ELR (cell line): ENCODE measurements around the gene DOCK4.
"Not testable (repeated sequence)": the region's sequence is repeated elsewhere in the genome, so short reads cannot be mapped to it uniquely, and the experiment has no call there.

Experiments
- DNase-seq: peaks from one replicate; pipeline ENCODE4 v3.0.0-alpha.2; 2015; ENCODE audit warnings: low read depth

The DOCK4 gene

DNA sequence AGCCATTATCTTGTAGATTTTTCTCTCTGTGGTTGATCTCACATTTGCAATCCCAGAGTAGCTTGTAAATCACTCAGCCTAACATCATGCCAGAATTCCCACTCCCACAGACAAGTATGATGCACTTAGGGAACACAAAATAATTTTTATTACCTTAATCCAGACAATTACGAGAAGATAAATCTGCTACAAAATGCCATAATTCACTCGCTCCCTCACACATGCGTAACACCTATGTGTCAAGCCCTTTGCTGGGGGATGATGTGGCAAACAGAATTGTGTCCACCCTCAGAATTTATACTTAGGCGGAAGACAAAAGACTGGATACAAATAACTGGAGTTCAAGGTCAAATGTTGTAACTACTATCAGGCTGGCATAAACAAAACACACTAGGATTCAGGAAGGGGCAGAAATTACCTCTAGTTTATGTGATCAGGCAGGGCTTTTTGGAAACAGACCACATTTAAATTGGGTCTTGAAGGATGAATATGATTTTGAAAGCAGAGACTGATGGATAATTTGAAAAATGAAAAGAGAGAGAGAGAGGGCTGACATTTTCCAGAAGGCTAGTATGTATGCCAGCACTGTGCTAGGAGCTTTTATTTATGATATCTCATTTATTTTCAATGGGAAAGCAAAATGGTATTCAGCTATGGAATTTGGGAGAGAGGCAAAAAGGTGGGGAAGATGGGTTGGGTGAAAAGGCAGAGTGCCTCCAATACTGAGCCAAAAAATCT is 69.8 kb downstream of the DOCK4 start:
- no peak for DNase-seq

GRCh38 chr7:112135815-112136214 is 70.4 kb downstream of the DOCK4 start:
- no peak for DNase-seq

DNA sequence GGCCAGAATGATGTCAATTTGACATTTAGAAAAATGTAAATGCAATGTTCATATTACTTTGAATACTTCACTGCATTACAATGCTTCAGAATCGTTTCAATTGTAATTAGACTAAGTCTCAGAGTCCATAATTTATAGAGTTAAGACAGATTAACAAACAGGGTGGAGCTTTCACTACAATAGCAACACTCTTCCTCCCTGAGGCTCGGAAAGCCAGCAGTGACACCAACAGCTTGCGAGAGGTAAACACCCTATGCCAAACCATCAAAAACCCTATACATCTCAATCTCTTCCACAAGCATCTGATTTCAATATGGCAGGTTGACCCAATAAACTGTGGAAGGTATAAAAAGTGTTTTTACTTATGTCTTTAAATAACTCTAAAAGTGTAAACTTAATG is 72.2 kb downstream of the DOCK4 start:
- no peak for DNase-seq

DNA sequence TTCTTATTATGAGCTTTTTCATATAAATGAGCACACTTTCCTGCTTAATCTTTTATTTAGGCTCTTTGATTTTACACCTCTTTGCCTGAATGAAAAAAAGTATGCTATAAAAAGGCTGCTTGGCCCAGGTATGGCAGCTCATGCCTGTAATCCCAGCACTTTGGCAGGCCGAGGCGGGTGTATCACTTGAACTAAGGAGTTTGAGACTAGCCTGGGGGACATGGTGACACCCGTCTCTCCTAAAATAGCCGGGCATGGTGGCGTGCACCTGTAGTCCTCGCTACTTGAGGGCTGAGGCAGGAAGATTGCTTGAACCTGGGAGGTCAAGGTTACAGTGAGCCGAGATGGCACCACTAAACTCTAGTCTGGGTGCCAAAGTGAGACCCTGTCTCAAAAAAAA is 72.9 kb downstream of the DOCK4 start:
- no peak for DNase-seq

GRCh38 chr7:112132051-112132694 is 74.0 kb downstream of the DOCK4 start:
- no peak for DNase-seq

GRCh38 chr7:112130729-112131410 is 75.3 kb downstream of the DOCK4 start:
- DNase-seq: no peak

- DNase-seq: no peak
These were observed 76.4 kb downstream of the DOCK4 start for GRCh38 chr7:112129655-112130323.

GRCh38 chr7:112128461-112129425 is 77.5 kb downstream of the DOCK4 start:
- not testable (repeated sequence) for DNase-seq

DNA sequence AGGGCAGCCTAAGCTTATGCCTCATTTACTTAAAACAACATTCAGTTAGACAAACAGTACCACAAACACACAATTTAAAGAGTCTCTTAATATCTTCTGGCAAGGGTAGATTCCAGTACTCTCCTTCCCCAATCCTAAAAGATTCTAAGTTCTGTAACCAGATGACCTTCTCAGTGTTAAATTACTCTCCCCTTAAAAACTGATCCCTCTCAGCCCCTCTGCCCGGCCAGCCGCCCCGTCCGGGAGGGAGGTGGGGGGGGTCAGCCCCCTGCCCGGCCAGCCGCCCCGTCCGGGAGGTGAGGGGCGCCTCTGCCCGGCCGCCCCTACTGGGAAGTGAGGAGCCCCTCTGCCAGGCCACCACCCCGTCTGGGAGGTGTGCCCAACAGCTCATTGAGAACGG is 78.2 kb downstream of the DOCK4 start:
- not testable (repeated sequence) for DNase-seq

- DNase-seq: no peak
These were observed 80.9 kb downstream of the DOCK4 start for GRCh38 chr7:112125250-112125649.

DNA sequence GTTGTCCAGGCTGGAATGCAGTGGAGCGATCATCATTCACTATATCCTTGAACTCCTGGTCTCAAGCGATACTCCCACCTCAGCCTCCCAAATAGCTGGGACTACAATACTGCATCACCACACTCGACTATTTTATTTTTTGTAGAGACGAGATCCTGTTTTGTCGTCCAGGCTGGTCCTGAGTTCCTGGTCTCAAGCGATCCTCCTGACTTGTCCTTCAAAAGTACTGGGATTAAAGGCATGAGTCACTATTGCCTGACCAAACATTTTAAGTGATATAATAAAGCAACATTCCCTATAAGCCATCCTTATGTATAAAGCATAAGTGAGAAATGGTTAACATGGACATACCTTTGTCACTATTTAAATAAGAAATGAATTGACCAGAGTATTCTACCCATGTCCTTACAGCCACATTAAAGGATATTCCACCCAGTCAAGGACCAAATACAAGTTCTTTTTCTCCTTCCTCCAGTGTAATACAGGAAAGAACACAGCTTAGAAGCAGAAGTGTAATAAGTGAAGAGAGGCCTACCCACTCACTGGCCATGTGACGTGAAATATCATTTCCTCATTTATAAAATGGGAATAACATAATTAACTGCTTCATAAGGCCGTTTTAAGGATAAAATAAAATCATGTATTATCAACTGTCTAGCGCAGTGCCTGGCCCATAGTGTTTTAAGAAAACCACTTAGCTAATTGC is 82.0 kb downstream of the DOCK4 start:
- no peak for DNase-seq

- peak; percentile 27 for DNase-seq
These were observed 83.4 kb downstream of the DOCK4 start for GRCh38 chr7:112122798-112123197.

DNA sequence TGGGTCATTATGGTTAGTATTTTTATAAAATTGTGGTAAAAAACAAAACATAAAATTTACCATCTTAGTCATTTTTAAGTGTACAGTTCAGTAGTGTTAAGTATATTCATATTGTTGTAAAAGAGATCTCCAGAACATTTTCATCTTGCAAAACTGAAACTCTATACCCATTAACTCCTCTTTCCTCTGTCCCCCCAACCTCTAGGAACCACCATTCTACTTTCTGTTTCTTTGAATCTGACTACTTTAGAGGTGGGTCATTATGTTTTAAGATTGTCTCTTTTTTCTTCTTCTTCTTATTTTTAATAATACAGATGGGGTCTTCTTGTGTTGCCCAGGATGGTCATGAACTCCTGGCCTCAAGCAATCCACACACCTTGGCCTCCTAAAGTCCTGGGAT is 84.1 kb downstream of the DOCK4 start:
- DNase-seq: no peak

DNA sequence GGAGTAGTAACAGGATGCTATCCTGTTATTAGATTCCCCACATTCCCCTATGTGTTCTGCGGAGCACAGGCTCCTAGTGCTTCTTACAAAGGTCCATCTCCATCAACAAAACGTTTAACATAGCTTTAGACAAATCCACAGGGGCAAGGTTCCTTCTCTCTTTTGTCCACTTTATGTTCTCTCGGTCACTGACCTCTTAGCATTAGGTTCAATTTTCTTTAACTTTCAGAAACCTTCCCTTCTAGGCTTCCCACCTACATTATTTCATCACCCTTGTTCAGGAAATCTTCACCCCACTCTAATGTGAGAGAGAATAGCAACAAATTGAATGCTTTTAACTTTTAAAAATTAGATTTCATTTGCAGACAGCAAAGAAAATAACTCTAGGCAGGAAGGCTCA is 84.9 kb downstream of the DOCK4 start:
- DNase-seq: no peak

DNA sequence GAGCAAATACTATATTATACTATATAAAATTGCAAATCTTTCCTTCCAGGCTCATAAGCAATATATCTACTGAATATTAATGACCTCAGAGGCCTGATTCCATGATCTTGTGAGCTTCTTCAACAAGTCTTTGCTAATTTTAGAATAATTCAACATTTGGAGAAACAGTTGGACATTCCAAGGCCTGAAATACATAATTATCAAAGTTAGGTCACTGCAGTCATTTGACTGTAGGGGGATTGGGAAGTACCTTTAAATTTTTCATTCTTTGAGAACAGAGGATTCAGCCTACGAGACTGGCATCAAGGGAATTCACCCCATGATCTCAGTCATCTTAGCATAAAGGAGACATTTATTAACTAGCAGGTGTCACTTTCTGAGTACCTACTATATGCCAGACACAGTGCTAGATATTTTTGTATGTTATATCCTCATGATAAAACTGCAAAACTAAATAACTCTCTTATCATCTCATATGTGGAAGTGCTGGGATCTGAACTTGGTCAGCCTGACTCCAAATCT is 85.4 kb downstream of the DOCK4 start:
- no peak for DNase-seq

DNA sequence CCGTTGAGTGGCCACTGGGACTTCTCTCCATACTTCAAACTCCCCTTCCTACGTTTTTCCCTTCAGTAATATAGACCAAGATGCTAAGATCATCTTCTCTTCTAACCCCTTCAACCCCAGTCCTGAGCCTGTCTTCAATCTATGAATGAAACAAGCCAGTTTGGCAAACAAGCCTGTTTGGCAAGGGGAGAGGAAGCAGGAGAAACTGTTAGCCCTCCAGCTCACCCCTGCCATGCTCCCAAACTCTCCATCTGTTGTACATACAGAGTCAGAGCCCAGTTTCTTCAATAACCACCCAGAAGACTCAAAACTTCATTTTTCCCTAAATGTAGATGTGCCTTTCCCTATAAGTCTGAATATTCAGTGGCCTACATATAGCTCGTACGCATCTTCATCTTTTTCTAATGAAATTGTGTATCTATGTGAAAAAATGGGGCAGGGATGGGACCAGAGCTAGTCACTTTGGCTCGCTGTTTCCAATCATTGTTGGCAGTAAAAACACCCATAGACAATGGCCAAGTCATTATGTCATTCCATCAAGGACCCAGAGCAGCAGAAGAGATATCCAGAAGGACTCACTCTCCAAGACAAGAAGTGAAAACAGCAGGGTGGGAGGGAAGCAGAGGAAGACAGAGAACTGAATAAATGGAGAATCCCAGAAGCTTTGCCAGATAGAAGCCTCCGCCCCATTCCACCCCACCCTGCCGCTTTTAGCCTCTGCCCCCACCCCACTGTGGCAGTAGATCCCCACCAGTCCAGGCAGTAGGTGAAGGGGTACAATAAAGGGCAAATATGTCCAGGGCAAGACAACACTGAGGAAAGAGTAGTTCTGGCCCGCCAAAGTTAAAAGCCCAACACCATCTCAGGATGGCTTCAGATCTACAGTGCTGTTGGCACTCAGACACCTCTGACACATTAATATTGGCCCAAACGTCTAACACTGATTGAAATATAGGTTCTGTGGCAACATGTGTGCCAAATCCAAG is 87.3 kb downstream of the DOCK4 start:
- DNase-seq: no peak

DNA sequence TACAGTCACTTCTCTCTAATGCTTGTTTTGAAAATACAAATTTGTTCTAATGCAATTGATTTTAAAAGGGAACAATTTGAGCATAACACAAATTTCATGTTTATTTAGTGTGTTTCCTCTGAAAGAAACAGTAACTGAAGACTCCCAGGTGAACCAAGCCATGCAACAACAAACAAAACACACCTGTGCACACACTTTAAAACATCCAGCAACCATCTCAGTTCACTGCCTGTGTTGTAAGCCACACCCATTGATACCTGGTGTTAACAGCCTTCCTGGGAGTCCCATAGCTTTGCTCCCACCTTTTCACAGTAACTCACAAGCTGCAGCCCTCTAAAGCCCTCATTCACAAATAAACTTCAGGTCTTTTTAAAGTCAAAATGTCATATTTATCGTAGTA is 89.3 kb downstream of the DOCK4 start:
- DNase-seq: no peak

- no peak for DNase-seq
These were observed 89.8 kb downstream of the DOCK4 start for GRCh38 chr7:112116358-112116757.

- no peak for DNase-seq
These were observed 90.3 kb downstream of the DOCK4 start for GRCh38 chr7:112115880-112116279.
